GM12878 (cell line): ENCODE results near the gene CFAP61. TPM values are rescaled to one million over a fixed set of nuclear protein-coding genes. Genes with fewer than 3 reads are reported as not detected.

Experiments used
- ATAC-seq: fragments of 200-7000 bp; cut with Tn5 transposase; 3 replicates; pipeline ENCODE4 v1.9.1; 2020; ENCODE audit warnings: mild to moderate bottlenecking, moderate library complexity
- BruUV-seq: library from RNA; stranded (reverse); fragments of 400-500 nt; replicated peaks from 2 replicates; lab custom pipeline; 2021; lab: Mats Ljungman, UMichigan
- CTCF ChIA-PET: fragments of 300-600 bp; sonication (Branson Sonifier 250); formaldehyde crosslinking; extraction: SDS; loops from one replicate; lab custom pipeline; 2021; ENCODE audit warnings: inconsistent platforms; lab: Yijun Ruan, JAX
- POLR2A ChIA-PET: fragments of 350-600 bp; formaldehyde crosslinking; extraction: SDS; loops from one replicate; lab custom pipeline; 2021; ENCODE audit warnings: inconsistent platforms; lab: Charles Lee
- RAD21 ChIA-PET: fragments of 300-600 bp; sonication (Branson Sonifier 250); formaldehyde crosslinking; loops from one replicate; lab custom pipeline; 2023; ENCODE audit warnings: antibody characterized with exemption; ENCODE audit not compliant: unreplicated experiment; lab: Charles Lee
- SMC1A ChIA-PET: fragments of 300-600 bp; sonication (Branson Sonifier 250); formaldehyde crosslinking; loops from one replicate; lab custom pipeline; 2023; ENCODE audit not compliant: unreplicated experiment, uncharacterized antibody; lab: Charles Lee
- DNase-seq: peaks from one replicate; pipeline ENCODE4 v3.0.0-alpha.2; 2011; ENCODE audit warnings: low read depth, low spot score
- FAIRE-seq: peaks from 3 replicates; lab custom pipeline; 2011; peaks lifted over from hg19 to GRCh38; lab: Jason Lieb, UNC
- H2AFZ ChIP-seq: 2 replicates; pipeline ENCODE4 v1.6.0; 2011; ENCODE audit warnings: low read depth, low read length, control low read depth; ENCODE audit not compliant: control insufficient read depth
- H3K27ac ChIP-seq: 2 replicates; pipeline ENCODE4 v1.5.1; 2011; ENCODE audit warnings: control low read depth; ENCODE audit not compliant: control insufficient read depth, insufficient read depth
- H3K27me3 ChIP-seq, 2 experiments: replicated peaks in 1 of 2; 2 replicates each; pipeline versions ENCODE4 v1.6.0 to v1.6.1; 2011; ENCODE audit warnings: low read length in 1 of 2; ENCODE audit not compliant: control insufficient read depth in 2 of 2, insufficient read depth in 2 of 2
- H3K36me3 ChIP-seq, 2 experiments: 2 replicates each; pipeline ENCODE4 v1.5.1; 2011; ENCODE audit warnings: low read length in 1 of 2; ENCODE audit not compliant: control insufficient read depth in 2 of 2, insufficient read depth in 2 of 2
- H3K4me1 ChIP-seq: 2 replicates; pipeline ENCODE4 v1.6.1; 2011; ENCODE audit warnings: mild to moderate bottlenecking, low read length, moderate library complexity, mixed read lengths; ENCODE audit not compliant: control insufficient read depth, insufficient read depth
- H3K4me2 ChIP-seq: 2 replicates; pipeline ENCODE4 v1.6.0; 2011; ENCODE audit warnings: control low read depth; ENCODE audit not compliant: control insufficient read depth, insufficient read depth
- H3K4me3 ChIP-seq: fragments of 200-600 bp; sonication (generic); 2 replicates; pipeline ENCODE4 v1.5.1; 2016
- H3K79me2 ChIP-seq: 2 replicates; pipeline ENCODE4 v1.6.0; 2011; ENCODE audit warnings: low read length; ENCODE audit not compliant: control insufficient read depth, insufficient read depth
- H3K9ac ChIP-seq: 2 replicates; pipeline ENCODE4 v1.8.0; 2011; ENCODE audit warnings: low read length, control low read depth, mixed read lengths; ENCODE audit not compliant: control insufficient read depth, insufficient read depth
- H3K9me3 ChIP-seq: replicated peaks from 3 replicates; pipeline ENCODE4 v1.5.1; 2011; ENCODE audit warnings: mild to moderate bottlenecking, low read length; ENCODE audit not compliant: control insufficient read depth, insufficient read depth
- H4K20me1 ChIP-seq: 2 replicates; pipeline ENCODE4 v1.6.0; 2011; ENCODE audit not compliant: control insufficient read depth, insufficient read depth
- CBFB ChIP-seq: IDR thresholded peaks from 2 replicates; pipeline ENCODE4 v1.6.1; 2016; ENCODE audit warnings: antibody characterized with exemption, low read depth
- EZH2 ChIP-seq: IDR thresholded peaks from 2 replicates; pipeline ENCODE4 v1.6.1; 2012; ENCODE audit warnings: low read depth, mild to moderate bottlenecking, control low read depth, inconsistent platforms, low read length, borderline replicate concordance; ENCODE audit not compliant: control insufficient read depth
- IKZF2 ChIP-seq, 2 experiments: fragments of 450-650 bp; IDR thresholded peaks; 2 replicates each; pipeline ENCODE4 v1.6.1; 2017; ENCODE audit warnings: mild to moderate bottlenecking in 2 of 2, moderate library complexity in 2 of 2
- MEF2A ChIP-seq: IDR thresholded peaks from 2 replicates; pipeline ENCODE4 v1.6.1; 2011; ENCODE audit warnings: low read depth, mild to moderate bottlenecking, low read length, moderate library complexity; ENCODE audit not compliant: insufficient read depth
- MTA2 ChIP-seq: fragments of 450-650 bp; IDR thresholded peaks from 2 replicates; pipeline ENCODE4 v1.6.1; 2016; ENCODE audit warnings: low read depth, mild to moderate bottlenecking, moderate library complexity
- NBN ChIP-seq: fragments of 450-650 bp; IDR thresholded peaks from 2 replicates; pipeline ENCODE4 v1.6.1; 2016
- RFX5 ChIP-seq: IDR thresholded peaks from 2 replicates; pipeline ENCODE4 v1.6.1; 2011; ENCODE audit warnings: low read depth, low read length, improper control_type of control experiment
- RUNX3 ChIP-seq: IDR thresholded peaks from 2 replicates; pipeline ENCODE4 v1.6.1; 2012; ENCODE audit warnings: low read length, inconsistent platforms
- SPI1 ChIP-seq: IDR thresholded peaks from 2 replicates; pipeline ENCODE4 v1.6.1; 2011; ENCODE audit warnings: low read depth, mild to moderate bottlenecking, low read length, moderate library complexity, borderline replicate concordance; ENCODE audit not compliant: insufficient read depth
- YBX1 ChIP-seq: fragments of 450-650 bp; IDR thresholded peaks from 2 replicates; pipeline ENCODE4 v1.6.1; 2016; ENCODE audit warnings: antibody characterized with exemption
- ZNF622 ChIP-seq: fragments of 450-650 bp; IDR thresholded peaks from 2 replicates; pipeline ENCODE4 v1.6.1; 2017; ENCODE audit warnings: mild to moderate bottlenecking, inconsistent platforms
- WGBS: methylation state at CpG from one replicate; pipeline ENCODE4 v1.1.6; 2016; ENCODE audit warnings: low lambda C conversion rate; ENCODE audit not compliant: insufficient replicate concordance, insufficient coverage; ENCODE audit errors: missing lambda C conversion rate; 5-methylcytosine and 5-hydroxymethylcytosine counted together
- in situ Hi-C: fragments of 300-500 bp; cut with MboI; formaldehyde crosslinking; loops from 9 replicates; pipeline ENCODE4 v1.14.3; 2018; ENCODE audit warnings: mixed read lengths
- intact Hi-C: fragments of 100-400 bp; cut with micrococcal nuclease; formaldehyde crosslinking; loops from one replicate; pipeline ENCODE4 v1.14.2; 2022; ENCODE audit not compliant: unreplicated experiment
- polyA plus RNA-seq, 11 experiments: library from polyadenylated mRNA; depleted of rRNA in 4 of 11; unstranded in 6 of 11; stranded (reverse) in 5 of 11; fragments of >200 nt; fragmentation: Nextera tagmentation in 4 of 11; fragmentation: Illumina TruSeq in 1 of 11; extraction: Ambion mirVana in 4 of 11; extraction: Trizol in 1 of 11; gene quantifications; 1 replicate in 1 of 11; 2 replicates in 10 of 11; pipeline versions ENCODE4 v1.2.1 to v1.2.3, GENCODE V29; 2011 to 2016; ENCODE audit warnings: inconsistent platforms in 2 of 11, missing spikeins in 2 of 11, low read depth in 1 of 11
- total RNA-seq, 4 experiments: library from RNA; depleted of rRNA in 3 of 4; stranded (reverse); fragments of >200 nt in 3 of 4; fragmentation: Illumina TruSeq in 1 of 4; extraction: Trizol in 1 of 4; gene quantifications; 2 replicates each; pipeline versions ENCODE4 v1.2.1 to v1.2.3, GENCODE V29; 2013 to 2021
- TF ChIP-seq, protein P1 (sequence below): fragments of 150-350 bp; IDR thresholded peaks from 2 replicates; pipeline ENCODE4 v1.6.1; 2016; ENCODE audit warnings: low read depth, low read length

CFAP61 gene
- total and polyA plus RNA-seq, 10 of the 15 experiments (the other 5 are each of a cell fraction or from before 2014, with no cell fraction given): 0.11 to 0.41 (median 0.24) TPM; not detected in 7

GRCh38 chr20:20303742-20304141 is 251.4 kb downstream of the CFAP61 start:
- Histone ChIP-seq H3K9ac (no peak overlapping the region), H3K27me3 (no peaks in the 10 kb centered on the region; a peak in 1 of 4 replicates), H3K9me3 (no peaks in the 10 kb centered on the region), H3K4me2 (no peak overlapping the region), H3K79me2 (no peaks in the 10 kb centered on the region), H3K27ac (no peak overlapping the region), H3K4me3 (no peak overlapping the region), H3K36me3 (no peaks in the 10 kb centered on the region), H2AFZ (no peak overlapping the region), H3K4me1 (no peaks in the 10 kb centered on the region), H4K20me1 (no peaks in the 10 kb centered on the region)
- TF ChIP-seq SPI1 (peak; percentile 43; the same call in 1 of the 2 replicates), ZNF622 (no peak), YBX1 (no peak), EZH2 (no peak), MEF2A (no peak), IKZF2 (IDR thresholded peaks at IDR 0.05) (no peak), MTA2 (no peak), RFX5 (0 out of 2 replicates have a peak, but pooled peaks have one; percentile 19), NBN (no peak), RUNX3 (no peak), CBFB (no peak)
- TF ChIP-seq, protein P1, sequence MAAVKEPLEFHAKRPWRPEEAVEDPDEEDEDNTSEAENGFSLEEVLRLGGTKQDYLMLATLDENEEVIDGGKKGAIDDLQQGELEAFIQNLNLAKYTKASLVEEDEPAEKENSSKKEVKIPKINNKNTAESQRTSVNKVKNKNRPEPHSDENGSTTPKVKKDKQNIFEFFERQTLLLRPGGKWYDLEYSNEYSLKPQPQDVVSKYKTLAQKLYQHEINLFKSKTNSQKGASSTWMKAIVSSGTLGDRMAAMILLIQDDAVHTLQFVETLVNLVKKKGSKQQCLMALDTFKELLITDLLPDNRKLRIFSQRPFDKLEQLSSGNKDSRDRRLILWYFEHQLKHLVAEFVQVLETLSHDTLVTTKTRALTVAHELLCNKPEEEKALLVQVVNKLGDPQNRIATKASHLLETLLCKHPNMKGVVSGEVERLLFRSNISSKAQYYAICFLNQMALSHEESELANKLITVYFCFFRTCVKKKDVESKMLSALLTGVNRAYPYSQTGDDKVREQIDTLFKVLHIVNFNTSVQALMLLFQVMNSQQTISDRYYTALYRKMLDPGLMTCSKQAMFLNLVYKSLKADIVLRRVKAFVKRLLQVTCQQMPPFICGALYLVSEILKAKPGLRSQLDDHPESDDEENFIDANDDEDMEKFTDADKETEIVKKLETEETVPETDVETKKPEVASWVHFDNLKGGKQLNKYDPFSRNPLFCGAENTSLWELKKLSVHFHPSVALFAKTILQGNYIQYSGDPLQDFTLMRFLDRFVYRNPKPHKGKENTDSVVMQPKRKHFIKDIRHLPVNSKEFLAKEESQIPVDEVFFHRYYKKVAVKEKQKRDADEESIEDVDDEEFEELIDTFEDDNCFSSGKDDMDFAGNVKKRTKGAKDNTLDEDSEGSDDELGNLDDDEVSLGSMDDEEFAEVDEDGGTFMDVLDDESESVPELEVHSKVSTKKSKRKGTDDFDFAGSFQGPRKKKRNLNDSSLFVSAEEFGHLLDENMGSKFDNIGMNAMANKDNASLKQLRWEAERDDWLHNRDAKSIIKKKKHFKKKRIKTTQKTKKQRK: no peak
- FAIRE-seq (no peak), ATAC-seq (no peak), DNase-seq (no peak)
- in situ Hi-C loops (no loop called here), intact Hi-C loops (no loop called here)
- 55% methylated on average over 15 of the region's 15 CpGs for WGBS
- CTCF ChIA-PET: no interaction called here
- no TSS peak for BruUV-seq
- RAD21 ChIA-PET: no interaction called here
- POLR2A ChIA-PET: no interaction called here
- SMC1A ChIA-PET: no interaction called here
